ENCODE measurements around the gene MTMR10.

MTMR10 gene

DNA sequence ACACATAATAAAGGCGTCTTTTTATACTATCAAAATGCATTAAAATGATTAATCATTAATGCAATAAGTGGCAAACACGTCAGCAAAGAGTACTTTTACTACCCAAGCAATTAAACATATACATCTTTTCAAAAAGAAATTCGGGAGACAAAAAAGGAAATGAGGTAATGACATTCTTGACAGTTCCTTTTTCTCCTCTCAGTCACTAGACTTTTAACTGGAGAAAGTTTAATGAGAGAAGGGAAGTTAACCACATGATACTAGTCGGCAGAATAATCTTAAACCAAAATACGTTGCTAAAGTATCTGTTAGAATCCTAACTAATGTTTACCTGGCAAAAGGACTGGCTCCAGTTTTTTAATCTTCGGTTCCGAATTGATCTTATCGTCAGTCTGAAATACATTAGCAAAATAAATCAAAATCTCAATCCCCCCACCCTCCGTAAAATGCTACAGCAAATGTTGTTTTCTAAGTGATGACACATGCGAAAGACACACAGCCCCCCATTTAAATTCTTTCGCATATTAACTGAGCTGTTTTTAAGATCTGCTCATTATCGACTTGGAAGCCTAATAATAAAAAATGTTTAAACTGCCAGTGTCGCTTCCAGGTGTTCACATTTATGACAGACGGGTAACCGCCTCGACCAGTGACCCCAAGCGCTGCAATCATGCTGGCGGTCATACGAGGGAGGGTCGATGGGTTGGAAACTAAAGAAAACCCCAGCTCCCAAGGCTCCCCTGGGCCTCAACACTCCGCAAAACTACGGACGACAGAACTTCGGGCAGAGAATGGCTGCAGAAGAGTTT, 778 bp downstream of the MTMR10 start:
- peaks cover 25% of the 10 kb centered on the region in 2 donors for H3K4me1 ChIP-seq (ENCODE audit: control insufficient read depth in 1 of 2, insufficient read depth in 2 of 2, low read length in 2 of 2)
- peak overlapping the region; percentile 92 to 98 for H3K4me3 ChIP-seq (ENCODE audit: low read depth in 1 of 2, low read length in 2 of 2)
- H3K9me3 ChIP-seq (ENCODE audit: control insufficient read depth in 1 of 2, low read length in 2 of 2), result no peaks in the 10 kb centered on the region
- H3K27me3 ChIP-seq (ENCODE audit: control insufficient read depth in 1 of 2, insufficient read depth in 2 of 2, low read length in 2 of 2), result no peaks in the 10 kb centered on the region
- H3K36me3 ChIP-seq (ENCODE audit: control insufficient read depth in 1 of 2, insufficient read depth in 2 of 2, low read length in 2 of 2), result peaks cover 7 to 19% of the 10 kb centered on the region in 2 donors
- H3K27ac ChIP-seq (ENCODE audit: low read depth, low read length), result peak overlapping the region; percentile 96
- H3K9ac ChIP-seq (ENCODE audit: low read depth in 1 of 2, low read length in 2 of 2), result peak overlapping the region; percentile 96 to 99

DNA sequence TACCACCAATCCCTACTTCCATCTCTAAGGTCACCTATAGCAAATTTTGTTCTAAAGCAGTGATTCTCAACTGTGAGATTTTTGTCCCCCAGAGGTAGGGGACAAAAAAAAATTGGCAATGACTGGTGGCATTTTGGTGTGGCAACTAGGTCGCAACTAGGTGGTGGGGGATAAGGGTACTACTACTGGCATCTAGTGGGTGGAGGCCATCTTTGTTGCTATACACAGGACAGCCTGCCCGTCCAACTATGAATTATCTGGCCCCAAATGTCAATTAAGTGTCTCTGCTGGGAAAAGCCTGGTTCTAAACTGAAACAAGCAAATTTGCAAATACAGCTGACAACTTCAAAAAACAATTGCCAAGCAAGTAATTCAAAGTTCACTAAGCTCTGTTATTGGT, 1.4 kb downstream of the MTMR10 start:
- peaks cover 8 to 21% of the 10 kb centered on the region in 2 donors for H3K36me3 ChIP-seq (ENCODE audit: control insufficient read depth in 1 of 2, insufficient read depth in 2 of 2, low read length in 2 of 2)
- peak overlapping the region; percentile 30 to 99 for H3K9ac ChIP-seq (ENCODE audit: low read depth in 1 of 2, low read length in 2 of 2)
- no peaks in the 10 kb centered on the region for H3K27me3 ChIP-seq (ENCODE audit: control insufficient read depth in 1 of 2, insufficient read depth in 2 of 2, low read length in 2 of 2)
- peaks cover 30 to 31% of the 10 kb centered on the region in 2 donors for H3K4me1 ChIP-seq (ENCODE audit: control insufficient read depth in 1 of 2, insufficient read depth in 2 of 2, low read length in 2 of 2)
- H3K9me3 ChIP-seq (ENCODE audit: control insufficient read depth in 1 of 2, low read length in 2 of 2), result no peaks in the 10 kb centered on the region
- H3K4me3 ChIP-seq (ENCODE audit: low read depth in 1 of 2, low read length in 2 of 2), result peak overlapping the region; percentile 92 to 98
- H3K27ac ChIP-seq (ENCODE audit: low read depth, low read length), result peak overlapping the region; percentile 73

GRCh38 chr15:30985081-30985531, 6.3 kb downstream of the MTMR10 start:
- Histone ChIP-seq H3K27me3 (ENCODE audit: control insufficient read depth in 1 of 2, insufficient read depth in 2 of 2, low read length in 2 of 2) (no peaks in the 10 kb centered on the region), H3K9me3 (ENCODE audit: control insufficient read depth in 1 of 2, low read length in 2 of 2) (no peaks in the 10 kb centered on the region), H3K27ac (ENCODE audit: low read depth, low read length) (no peak overlapping the region), H3K36me3 (ENCODE audit: control insufficient read depth in 1 of 2, insufficient read depth in 2 of 2, low read length in 2 of 2) (peaks cover 18 to 46% of the 10 kb centered on the region in 2 donors), H3K4me3 (ENCODE audit: low read depth in 1 of 2, low read length in 2 of 2) (peak overlapping the region; percentile 4 to 45), H3K9ac (ENCODE audit: low read depth in 1 of 2, low read length in 2 of 2) (no peak overlapping the region), H3K4me1 (ENCODE audit: control insufficient read depth in 1 of 2, insufficient read depth in 2 of 2, low read length in 2 of 2) (peaks cover 37 to 42% of the 10 kb centered on the region in 2 donors)

DNA sequence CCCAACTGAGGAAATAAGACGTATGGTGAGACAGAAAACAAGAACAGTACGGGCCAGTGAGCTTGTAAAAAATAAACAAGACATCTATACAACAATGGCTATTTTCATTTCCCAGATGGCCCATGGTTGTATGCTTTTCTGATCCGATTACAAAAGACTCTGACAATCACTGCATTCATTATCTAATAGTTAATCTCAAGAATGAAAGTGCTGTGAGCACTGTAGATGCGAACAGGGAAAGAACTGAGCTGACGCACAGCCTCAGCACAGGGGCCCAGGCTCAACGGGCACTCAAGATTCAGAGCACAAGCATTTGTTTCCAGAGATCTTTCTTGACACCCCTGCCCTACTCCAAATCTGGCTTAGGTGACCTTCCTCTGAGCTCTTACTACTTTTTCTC, 6.9 kb downstream of the MTMR10 start:
- Histone ChIP-seq H3K36me3 (ENCODE audit: control insufficient read depth in 1 of 2, insufficient read depth in 2 of 2, low read length in 2 of 2) (peaks cover 18 to 51% of the 10 kb centered on the region in 2 donors), H3K4me1 (ENCODE audit: control insufficient read depth in 1 of 2, insufficient read depth in 2 of 2, low read length in 2 of 2) (peaks cover 31 to 39% of the 10 kb centered on the region in 2 donors), H3K9ac (ENCODE audit: low read depth in 1 of 2, low read length in 2 of 2) (no peak overlapping the region)

DNA sequence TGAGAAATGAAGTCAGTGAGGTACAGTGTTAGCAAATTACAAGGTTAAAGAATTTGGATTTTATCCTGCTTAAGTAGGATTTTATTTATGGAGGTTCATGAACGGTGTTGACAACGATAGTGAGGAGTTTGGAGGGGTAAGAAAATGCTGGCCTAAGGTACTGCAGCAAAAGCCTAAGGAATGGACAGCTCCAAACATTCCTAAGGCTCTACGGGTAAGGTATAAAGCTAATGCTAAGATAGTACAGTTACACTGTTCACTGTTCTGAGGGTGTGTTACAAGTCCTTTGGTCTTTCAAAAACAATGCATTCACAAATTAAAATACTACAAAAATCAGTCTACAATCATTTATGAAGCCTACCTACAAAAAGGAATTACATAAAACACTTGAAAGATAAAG, 7.3 kb downstream of the MTMR10 start:
- Histone ChIP-seq H3K27ac (ENCODE audit: low read depth, low read length) (no peak overlapping the region), H3K27me3 (ENCODE audit: control insufficient read depth in 1 of 2, insufficient read depth in 2 of 2, low read length in 2 of 2) (no peaks in the 10 kb centered on the region), H3K9ac (ENCODE audit: low read depth in 1 of 2, low read length in 2 of 2) (no peak overlapping the region), H3K4me3 (ENCODE audit: low read depth in 1 of 2, low read length in 2 of 2) (no peak overlapping the region), H3K36me3 (ENCODE audit: control insufficient read depth in 1 of 2, insufficient read depth in 2 of 2, low read length in 2 of 2) (peaks cover 18 to 53% of the 10 kb centered on the region in 2 donors), H3K4me1 (ENCODE audit: control insufficient read depth in 1 of 2, insufficient read depth in 2 of 2, low read length in 2 of 2) (peaks cover 31 to 39% of the 10 kb centered on the region in 2 donors), H3K9me3 (ENCODE audit: control insufficient read depth in 1 of 2, low read length in 2 of 2) (no peaks in the 10 kb centered on the region)

More for the DNA sequence above, 6.9 kb downstream of the MTMR10 start:
- no peaks in the 10 kb centered on the region for H3K9me3 ChIP-seq (ENCODE audit: control insufficient read depth in 1 of 2, low read length in 2 of 2)
- H3K27ac ChIP-seq (ENCODE audit: low read depth, low read length), result no peak overlapping the region
- H3K27me3 ChIP-seq (ENCODE audit: control insufficient read depth in 1 of 2, insufficient read depth in 2 of 2, low read length in 2 of 2), result no peaks in the 10 kb centered on the region
- peak overlapping the region; percentile 4 to 45 for H3K4me3 ChIP-seq (ENCODE audit: low read depth in 1 of 2, low read length in 2 of 2)

DNA sequence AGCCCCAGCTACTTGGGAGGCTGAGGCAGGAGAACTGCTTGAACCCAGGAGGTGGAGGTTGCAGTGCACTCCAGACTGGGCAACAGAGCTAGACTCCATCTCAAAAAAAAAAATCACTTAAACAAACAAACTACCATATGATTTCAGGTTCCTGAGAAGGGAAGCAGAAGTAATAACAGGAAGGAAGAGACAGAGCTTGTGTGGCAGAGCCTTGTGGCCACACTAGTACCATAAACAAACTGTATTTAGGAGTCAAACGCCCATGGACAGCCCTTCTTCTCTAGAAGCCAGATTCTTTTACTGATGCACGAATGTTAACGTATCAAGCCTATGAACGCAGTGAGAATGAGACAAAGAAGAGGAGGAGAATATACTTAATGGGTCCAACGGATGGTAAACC, 12.0 kb downstream of the MTMR10 start:
- peaks cover 9 to 49% of the 10 kb centered on the region in 2 donors for H3K36me3 ChIP-seq (ENCODE audit: control insufficient read depth in 1 of 2, insufficient read depth in 2 of 2, low read length in 2 of 2)
- H3K9ac ChIP-seq (ENCODE audit: low read depth in 1 of 2, low read length in 2 of 2), result no peak overlapping the region
- peaks cover 9 to 17% of the 10 kb centered on the region in 2 donors for H3K4me1 ChIP-seq (ENCODE audit: control insufficient read depth in 1 of 2, insufficient read depth in 2 of 2, low read length in 2 of 2)
- no peak overlapping the region for H3K27ac ChIP-seq (ENCODE audit: low read depth, low read length)
- H3K9me3 ChIP-seq (ENCODE audit: control insufficient read depth in 1 of 2, low read length in 2 of 2), result no peaks in the 10 kb centered on the region
- H3K4me3 ChIP-seq (ENCODE audit: low read depth in 1 of 2, low read length in 2 of 2), result no peak overlapping the region
- H3K27me3 ChIP-seq (ENCODE audit: control insufficient read depth in 1 of 2, insufficient read depth in 2 of 2, low read length in 2 of 2), result no peaks in the 10 kb centered on the region

- Histone ChIP-seq H3K27me3 (ENCODE audit: control insufficient read depth in 1 of 2, insufficient read depth in 2 of 2, low read length in 2 of 2) (no peaks in the 10 kb centered on the region), H3K9ac (ENCODE audit: low read depth in 1 of 2, low read length in 2 of 2) (no peak overlapping the region), H3K36me3 (ENCODE audit: control insufficient read depth in 1 of 2, insufficient read depth in 2 of 2, low read length in 2 of 2) (peaks cover 14 to 53% of the 10 kb centered on the region in 2 donors), H3K9me3 (ENCODE audit: control insufficient read depth in 1 of 2, low read length in 2 of 2) (no peaks in the 10 kb centered on the region), H3K4me3 (ENCODE audit: low read depth in 1 of 2, low read length in 2 of 2) (no peak overlapping the region), H3K27ac (ENCODE audit: low read depth, low read length) (no peak overlapping the region), H3K4me1 (ENCODE audit: control insufficient read depth in 1 of 2, insufficient read depth in 2 of 2, low read length in 2 of 2) (peaks cover under 1 to 10% of the 10 kb centered on the region in 2 donors)
Measured at GRCh38 chr15:30978328-30978727, 13.1 kb downstream of the MTMR10 start.

DNA sequence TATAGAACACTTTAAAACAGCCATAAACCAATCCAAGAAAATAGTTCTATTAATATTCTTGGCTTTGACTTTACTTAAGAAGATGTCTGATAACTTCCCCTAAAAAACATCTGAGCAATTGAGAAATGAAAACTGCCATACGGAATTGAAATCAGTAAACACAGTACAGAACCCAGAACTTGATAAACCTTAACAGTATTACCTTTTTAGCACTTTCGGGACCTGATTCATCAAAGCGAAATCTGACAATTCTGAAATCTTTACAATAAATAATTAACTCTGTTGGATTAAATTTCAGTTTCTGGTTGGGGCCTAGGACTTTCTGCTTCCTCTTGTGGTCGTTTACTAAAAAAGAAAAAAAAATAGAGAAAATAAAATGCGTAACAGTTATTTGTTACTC, 17.3 kb downstream of the MTMR10 start:
- H3K27ac ChIP-seq (ENCODE audit: low read depth, low read length), result no peak overlapping the region
- H3K36me3 ChIP-seq (ENCODE audit: control insufficient read depth in 1 of 2, insufficient read depth in 2 of 2, low read length in 2 of 2), result peaks cover 26 to 53% of the 10 kb centered on the region in 2 donors

DNA sequence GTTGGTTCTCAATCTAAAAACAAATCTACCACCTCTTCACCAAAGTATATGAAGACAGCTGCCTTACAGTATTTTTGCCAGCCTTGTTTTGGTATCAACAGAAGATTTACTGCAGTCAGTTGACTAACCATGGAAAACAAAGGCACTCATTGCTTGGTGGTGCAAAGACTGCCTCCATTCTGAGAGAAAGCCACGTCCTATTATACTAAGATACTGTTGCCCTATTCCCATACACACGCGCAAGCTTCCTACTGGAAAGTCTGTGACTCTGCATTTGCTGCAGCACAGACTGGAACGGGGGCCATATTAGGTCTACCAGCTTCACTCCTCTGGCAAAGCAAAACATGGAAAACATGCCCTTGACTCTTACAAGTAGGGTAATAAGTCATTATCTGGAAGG, 18.0 kb downstream of the MTMR10 start:
- Histone ChIP-seq H3K27ac (ENCODE audit: low read depth, low read length) (no peak overlapping the region), H3K4me1 (ENCODE audit: control insufficient read depth in 1 of 2, insufficient read depth in 2 of 2, low read length in 2 of 2) (peaks cover 0 to 3% of the 10 kb centered on the region in 2 donors), H3K4me3 (ENCODE audit: low read depth in 1 of 2, low read length in 2 of 2) (no peak overlapping the region), H3K9ac (ENCODE audit: low read depth in 1 of 2, low read length in 2 of 2) (no peak overlapping the region), H3K9me3 (ENCODE audit: control insufficient read depth in 1 of 2, low read length in 2 of 2) (no peaks in the 10 kb centered on the region), H3K36me3 (ENCODE audit: control insufficient read depth in 1 of 2, insufficient read depth in 2 of 2, low read length in 2 of 2) (peaks cover 26 to 53% of the 10 kb centered on the region in 2 donors), H3K27me3 (ENCODE audit: control insufficient read depth in 1 of 2, insufficient read depth in 2 of 2, low read length in 2 of 2) (no peaks in the 10 kb centered on the region)

More for the DNA sequence above, 17.3 kb downstream of the MTMR10 start:
- Histone ChIP-seq H3K27me3 (ENCODE audit: control insufficient read depth in 1 of 2, insufficient read depth in 2 of 2, low read length in 2 of 2) (no peaks in the 10 kb centered on the region), H3K9ac (ENCODE audit: low read depth in 1 of 2, low read length in 2 of 2) (no peak overlapping the region), H3K9me3 (ENCODE audit: control insufficient read depth in 1 of 2, low read length in 2 of 2) (no peaks in the 10 kb centered on the region), H3K4me1 (ENCODE audit: control insufficient read depth in 1 of 2, insufficient read depth in 2 of 2, low read length in 2 of 2) (peaks cover 0 to 10% of the 10 kb centered on the region in 2 donors), H3K4me3 (ENCODE audit: low read depth in 1 of 2, low read length in 2 of 2) (no peak overlapping the region)

DNA sequence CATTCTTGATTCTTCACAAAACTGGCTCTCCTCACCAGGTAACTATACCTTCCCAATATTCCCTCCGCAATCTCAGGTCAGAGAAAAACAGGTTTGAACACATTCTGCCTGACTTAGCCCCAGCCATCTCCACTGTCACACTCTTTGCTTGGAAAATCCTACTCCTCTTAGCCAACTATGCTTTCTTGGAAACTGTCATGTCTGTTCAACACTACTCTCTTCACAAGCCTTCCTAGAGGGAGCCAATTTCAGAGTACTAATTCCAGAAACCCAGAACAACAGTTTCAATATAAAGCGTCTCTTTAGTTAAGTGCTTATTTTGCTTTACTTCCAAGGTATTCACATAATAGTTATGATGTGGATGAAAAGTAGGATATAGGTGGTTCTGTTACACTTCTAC, 21.7 kb downstream of the MTMR10 start:
- Histone ChIP-seq H3K4me1 (ENCODE audit: control insufficient read depth in 1 of 2, insufficient read depth in 2 of 2, low read length in 2 of 2) (no peaks in the 10 kb centered on the region), H3K27ac (ENCODE audit: low read depth, low read length) (no peak overlapping the region), H3K4me3 (ENCODE audit: low read depth in 1 of 2, low read length in 2 of 2) (no peak overlapping the region), H3K9me3 (ENCODE audit: control insufficient read depth in 1 of 2, low read length in 2 of 2) (no peaks in the 10 kb centered on the region), H3K9ac (ENCODE audit: low read depth in 1 of 2, low read length in 2 of 2) (no peak overlapping the region), H3K36me3 (ENCODE audit: control insufficient read depth in 1 of 2, insufficient read depth in 2 of 2, low read length in 2 of 2) (peaks cover 34 to 51% of the 10 kb centered on the region in 2 donors), H3K27me3 (ENCODE audit: control insufficient read depth in 1 of 2, insufficient read depth in 2 of 2, low read length in 2 of 2) (no peaks in the 10 kb centered on the region)
